Neural cell (in vitro differentiated cells): ENCODE measurements around the gene SMS.

ENCODE experiments used
- EP300 ChIP-seq: fragments of 450-650 bp; conservative IDR thresholded peaks from 2 replicates; pipeline ENCODE4 v1.6.1; 2014; ENCODE audit warnings: antibody characterized with exemption, mild to moderate bottlenecking, moderate library complexity; ENCODE audit not compliant: poor library complexity, severe bottlenecking
- EZH2 ChIP-seq: fragments of 200-600, 300-800 bp; shearing (Covaris generic), sonication (generic); IDR thresholded peaks from 2 replicates; pipeline ENCODE4 v1.6.1; 2014; ENCODE audit warnings: antibody characterized with exemption, low read length, borderline replicate concordance, mild to moderate bottlenecking; ENCODE audit not compliant: insufficient read depth, poor library complexity, severe bottlenecking
- POLR2AphosphoS5 ChIP-seq: IDR thresholded peaks from 2 replicates; pipeline ENCODE4 v1.6.1; 2012
- RAD21 ChIP-seq: fragments of 450-650 bp; conservative IDR thresholded peaks from 2 replicates; pipeline ENCODE4 v1.6.1; 2014; ENCODE audit warnings: antibody characterized with exemption, mild to moderate bottlenecking, moderate library complexity
- TAF1 ChIP-seq: IDR thresholded peaks from 2 replicates; pipeline ENCODE4 v1.6.1; 2012; ENCODE audit warnings: low read depth
- TF ChIP-seq, protein P1 (sequence below): fragments of 450-650 bp; IDR thresholded peaks from 2 replicates; pipeline ENCODE4 v1.5.1; 2014; ENCODE audit warnings: antibody characterized with exemption, mild to moderate bottlenecking, moderate library complexity; ENCODE audit not compliant: poor library complexity, severe bottlenecking

- TF ChIP-seq, protein P1, sequence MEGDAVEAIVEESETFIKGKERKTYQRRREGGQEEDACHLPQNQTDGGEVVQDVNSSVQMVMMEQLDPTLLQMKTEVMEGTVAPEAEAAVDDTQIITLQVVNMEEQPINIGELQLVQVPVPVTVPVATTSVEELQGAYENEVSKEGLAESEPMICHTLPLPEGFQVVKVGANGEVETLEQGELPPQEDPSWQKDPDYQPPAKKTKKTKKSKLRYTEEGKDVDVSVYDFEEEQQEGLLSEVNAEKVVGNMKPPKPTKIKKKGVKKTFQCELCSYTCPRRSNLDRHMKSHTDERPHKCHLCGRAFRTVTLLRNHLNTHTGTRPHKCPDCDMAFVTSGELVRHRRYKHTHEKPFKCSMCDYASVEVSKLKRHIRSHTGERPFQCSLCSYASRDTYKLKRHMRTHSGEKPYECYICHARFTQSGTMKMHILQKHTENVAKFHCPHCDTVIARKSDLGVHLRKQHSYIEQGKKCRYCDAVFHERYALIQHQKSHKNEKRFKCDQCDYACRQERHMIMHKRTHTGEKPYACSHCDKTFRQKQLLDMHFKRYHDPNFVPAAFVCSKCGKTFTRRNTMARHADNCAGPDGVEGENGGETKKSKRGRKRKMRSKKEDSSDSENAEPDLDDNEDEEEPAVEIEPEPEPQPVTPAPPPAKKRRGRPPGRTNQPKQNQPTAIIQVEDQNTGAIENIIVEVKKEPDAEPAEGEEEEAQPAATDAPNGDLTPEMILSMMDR, result no peak
- TF ChIP-seq RAD21 (no peak), EZH2 (no peak), EP300 (no peak), POLR2AphosphoS5 (no peak), TAF1 (no peak)
Observed at GRCh38 chrX:22012931-22013330, 72.4 kb downstream of the SMS start.
